ENCODE measurements around the gene CCNL2. TPM values are rescaled to one million over a fixed set of nuclear protein-coding genes. Genes with fewer than 3 reads are reported as not detected.
"Not testable (repeated sequence)": the region's sequence is repeated elsewhere in the genome, so short reads cannot be mapped to it uniquely, and the experiment has no call there.

Gene CCNL2
- polyA plus RNA-seq = 100 to 1,000 TPM; 103 to 173 (median 106) TPM

- WGBS, 3 donors = 0 to 1% (median 0%) methylated on average over 70 to 85 of the region's 86 CpGs
- peak within 1 kb of the TSS; percentile 75 for H3K27ac ChIP-seq (ENCODE audit: low read depth, low read length)
Observed at GRCh38 chr1:1399187-1399871, at the start of gene CCNL2. TSS of gene CCNL2 (minus strand) at chr1:1399335. CDS start at chr1:1399306, 29 bp downstream.

GRCh38 chr1:1446631-1447030 is 47.5 kb upstream of the CCNL2 start:
- 94 to 97% (median 96%) methylated on average over 19 of the region's 19 CpGs for WGBS, 3 donors
- not testable (repeated sequence) for H3K27ac ChIP-seq (ENCODE audit: low read depth, low read length)

GRCh38 chr1:1442069-1442770 is 43.1 kb upstream of the CCNL2 start:
- WGBS, 3 donors = 53 to 83% (median 81%) methylated on average over 32 of the region's 32 CpGs
- no peak overlapping the region for H3K27ac ChIP-seq (ENCODE audit: low read depth, low read length)

- 23 to 41% (median 35%) methylated on average over 24 to 29 of the region's 29 CpGs for WGBS, 3 donors
Observed at GRCh38 chr1:1441002-1441888, 42.1 kb upstream of the CCNL2 start.

GRCh38 chr1:1440262-1441001 is 41.3 kb upstream of the CCNL2 start:
- H3K27ac ChIP-seq (ENCODE audit: low read depth, low read length) = no peak overlapping the region
- WGBS, 3 donors = 72 to 73% (median 73%) methylated on average over 26 of the region's 26 CpGs

More at GRCh38 chr1:1441002-1441888, 42.1 kb upstream of the CCNL2 start:
- no peak overlapping the region for H3K27ac ChIP-seq (ENCODE audit: low read depth, low read length)

GRCh38 chr1:1439546-1440261 is 40.6 kb upstream of the CCNL2 start:
- 82 to 90% (median 89%) methylated on average over 70 to 82 of the region's 82 CpGs for WGBS, 3 donors
- no peak overlapping the region for H3K27ac ChIP-seq (ENCODE audit: low read depth, low read length)

GRCh38 chr1:1438531-1439381 is 39.6 kb upstream of the CCNL2 start:
- WGBS, 3 donors = 73 to 87% (median 80%) methylated on average over 41 to 45 of the region's 45 CpGs
- no peak overlapping the region for H3K27ac ChIP-seq (ENCODE audit: low read depth, low read length)

GRCh38 chr1:1437904-1438376 is 38.8 kb upstream of the CCNL2 start:
- H3K27ac ChIP-seq (ENCODE audit: low read depth, low read length) = no peak overlapping the region

GRCh38 chr1:1437033-1437903 is 38.1 kb upstream of the CCNL2 start:
- H3K27ac ChIP-seq (ENCODE audit: low read depth, low read length) = no peak overlapping the region
- 31 to 76% (median 75%) methylated on average over 31 of the region's 31 CpGs for WGBS, 3 donors

More at GRCh38 chr1:1437904-1438376, 38.8 kb upstream of the CCNL2 start:
- WGBS, 3 donors = 24 to 65% (median 63%) methylated on average over 11 of the region's 11 CpGs

GRCh38 chr1:1436630-1437032 is 37.5 kb upstream of the CCNL2 start:
- 44 to 82% (median 75%) methylated on average over 7 of the region's 7 CpGs for WGBS, 3 donors
- no peak overlapping the region for H3K27ac ChIP-seq (ENCODE audit: low read depth, low read length)

- 10 to 19% (median 14%) methylated on average over 34 to 40 of the region's 40 CpGs for WGBS, 3 donors
- no peak overlapping the region for H3K27ac ChIP-seq (ENCODE audit: low read depth, low read length)
Observed at GRCh38 chr1:1435911-1436629, 36.9 kb upstream of the CCNL2 start.

GRCh38 chr1:1435106-1435903 is 36.2 kb upstream of the CCNL2 start, which contains the start of gene VWA1:
TSS of gene VWA1 (plus strand) at chr1:1435690. CDS start at chr1:1435749, 59 bp downstream.
- peak within 1 kb of the TSS; percentile 11 for H3K27ac ChIP-seq (ENCODE audit: low read depth, low read length)
- 6 to 13% (median 6%) methylated on average over 44 to 89 of the region's 89 CpGs for WGBS, 3 donors

- peak overlapping the region; percentile 11 for H3K27ac ChIP-seq (ENCODE audit: low read depth, low read length)
- WGBS, 3 donors = 54 to 68% (median 59%) methylated on average over 4 of the region's 4 CpGs
Observed at GRCh38 chr1:1434824-1435105, 35.6 kb upstream of the CCNL2 start.

- H3K27ac ChIP-seq (ENCODE audit: low read depth, low read length) = no peak overlapping the region
- WGBS, 3 donors = 14 to 32% (median 14%) methylated on average over 28 to 32 of the region's 32 CpGs
Observed at GRCh38 chr1:1434131-1434823, 35.1 kb upstream of the CCNL2 start.

Measured in adipose tissue (tissue), 3 donors.